ENCODE measurements around the gene SYNPR.

- no peak for TF ChIP-seq CTCF (IDR thresholded peaks at IDR 0.05)
- TF ChIP-seq POLR2A (IDR thresholded peaks at IDR 0.05) = no peak
These were observed 293.6 kb downstream of the SYNPR start for GRCh38 chr3:63571682-63572081.

Measured in right lobe of liver (tissue), 4 donors.